Measurements from ENCODE around the gene FAM184A. TPM values are rescaled to one million over a fixed set of nuclear protein-coding genes. Genes with fewer than 3 reads are reported as not detected.

The FAM184A gene
- total and polyA plus RNA-seq, 2 of the 8 experiments (the other 6 are each of a cell fraction or from before 2014, with no cell fraction given) = 6.3 to 11.3 TPM

- TF ChIP-seq ATF3 (IDR thresholded peaks at IDR 0.05; ENCODE audit: insufficient read depth, low read depth, low read length) = no peak
- TF ChIP-seq CHD1 (IDR thresholded peaks at IDR 0.05; ENCODE audit: low read depth, low read length) = no peak
These were observed 12.5 kb downstream of the FAM184A start (continued) for GRCh38 chr6:119065955-119066354.
